ENCODE data around the gene OLFML1. TPM values are rescaled to one million over a fixed set of nuclear protein-coding genes. Genes with fewer than 3 reads are reported as not detected.

OLFML1 gene
- total RNA-seq, 1 experiment from 2014 or later: not detected

- no peak for DNase-seq (ENCODE audit: unreplicated experiment)
- CTCF ChIA-PET: interaction anchor here (0.6 to 2.1 kb wide), 7 partner anchors 25 to 348 kb away, joined by 3 to 8 read pairs (median 3); no protein-coding TSS in a partner anchor
- Mint-ChIP-seq H3K36me3 (ENCODE audit: insufficient read depth, unreplicated experiment) (no peaks in the 10 kb centered on the region), H3K27ac (ENCODE audit: low read depth, unreplicated experiment) (no peak overlapping the region), H3K27me3 (ENCODE audit: insufficient read depth, unreplicated experiment) (no peaks in the 10 kb centered on the region), H3K4me3 (ENCODE audit: unreplicated experiment) (no peak overlapping the region), H3K9me3 (ENCODE audit: unreplicated experiment) (no peaks in the 10 kb centered on the region), H3K4me1 (ENCODE audit: insufficient read depth, unreplicated experiment) (no peaks in the 10 kb centered on the region)
- intact Hi-C loops (cut with micrococcal nuclease): no loop called here
- POLR2A ChIA-PET: no interaction called here
- no TSS peak for BruUV-seq (replicated peaks)
- TF ChIP-seq CTCF (IDR thresholded peaks at IDR 0.05; ENCODE audit: unreplicated experiment): no peak
Observed at GRCh38 chr11:7445564-7445963, 39.7 kb upstream of the OLFML1 start.

- Mint-ChIP-seq H3K36me3 (ENCODE audit: insufficient read depth, unreplicated experiment) (no peaks in the 10 kb centered on the region), H3K9me3 (ENCODE audit: unreplicated experiment) (no peaks in the 10 kb centered on the region), H3K27me3 (ENCODE audit: insufficient read depth, unreplicated experiment) (no peaks in the 10 kb centered on the region), H3K27ac (ENCODE audit: low read depth, unreplicated experiment) (no peak overlapping the region), H3K4me3 (ENCODE audit: unreplicated experiment) (no peak overlapping the region), H3K4me1 (ENCODE audit: insufficient read depth, unreplicated experiment) (no peaks in the 10 kb centered on the region)
- BruUV-seq (replicated peaks): no TSS peak
- TF ChIP-seq CTCF (IDR thresholded peaks at IDR 0.05; ENCODE audit: unreplicated experiment): no peak
- no peak for DNase-seq (ENCODE audit: unreplicated experiment)
- intact Hi-C loops (cut with micrococcal nuclease): no loop called here
- ChIA-PET POLR2A (no interaction called here), CTCF (no interaction called here)
Observed at GRCh38 chr11:7448201-7448600, 37.1 kb upstream of the OLFML1 start.

- BruUV-seq (replicated peaks): no TSS peak
- no peaks in the 10 kb centered on the region for H3K4me1 Mint-ChIP-seq (ENCODE audit: insufficient read depth, unreplicated experiment)
Observed at GRCh38 chr11:7449211-7449840, 36.0 kb upstream of the OLFML1 start.

GRCh38 chr11:7449841-7450214, 35.5 kb upstream of the OLFML1 start:
- peak; percentile 18 for DNase-seq (ENCODE audit: unreplicated experiment)
- Mint-ChIP-seq H3K27me3 (ENCODE audit: insufficient read depth, unreplicated experiment) (no peaks in the 10 kb centered on the region), H3K4me3 (ENCODE audit: unreplicated experiment) (no peak overlapping the region), H3K4me1 (ENCODE audit: insufficient read depth, unreplicated experiment) (no peaks in the 10 kb centered on the region), H3K9me3 (ENCODE audit: unreplicated experiment) (no peaks in the 10 kb centered on the region), H3K36me3 (ENCODE audit: insufficient read depth, unreplicated experiment) (no peaks in the 10 kb centered on the region), H3K27ac (ENCODE audit: low read depth, unreplicated experiment) (no peak overlapping the region)
- intact Hi-C loops (cut with micrococcal nuclease): no loop called here
- POLR2A ChIA-PET: no interaction called here
- no TSS peak for BruUV-seq (replicated peaks)
- TF ChIP-seq CTCF (IDR thresholded peaks at IDR 0.05; ENCODE audit: unreplicated experiment): no peak
- CTCF ChIA-PET: interaction anchor here (1.1 to 10.8 kb wide), 3 partner anchors 8 to 637 kb away, joined by 3 to 102 read pairs (median 5); no protein-coding TSS in a partner anchor

More at GRCh38 chr11:7449211-7449840, 36.0 kb upstream of the OLFML1 start:
- ChIA-PET POLR2A (no interaction called here), CTCF (interaction anchor here (1.4 to 10.8 kb wide), 2 partner anchors 7 to 351 kb away, joined by 5 to 102 read pairs; no protein-coding TSS in a partner anchor)
- H3K4me3 Mint-ChIP-seq (ENCODE audit: unreplicated experiment): no peak overlapping the region
- intact Hi-C loops (cut with micrococcal nuclease): no loop called here
- H3K27ac Mint-ChIP-seq (ENCODE audit: low read depth, unreplicated experiment): no peak overlapping the region
- no peaks in the 10 kb centered on the region for H3K27me3 Mint-ChIP-seq (ENCODE audit: insufficient read depth, unreplicated experiment)
- H3K36me3 Mint-ChIP-seq (ENCODE audit: insufficient read depth, unreplicated experiment): no peaks in the 10 kb centered on the region
- DNase-seq (ENCODE audit: unreplicated experiment): no peak
- no peaks in the 10 kb centered on the region for H3K9me3 Mint-ChIP-seq (ENCODE audit: unreplicated experiment)
- no peak for TF ChIP-seq CTCF (IDR thresholded peaks at IDR 0.05; ENCODE audit: unreplicated experiment)
